ENCODE measurements around the gene ATP12A. TPM values are rescaled to one million over a fixed set of nuclear protein-coding genes. Genes with fewer than 3 reads are reported as not detected.

The ATP12A gene
- total RNA-seq, 1 donor from 2014 or later = not detected

DNA sequence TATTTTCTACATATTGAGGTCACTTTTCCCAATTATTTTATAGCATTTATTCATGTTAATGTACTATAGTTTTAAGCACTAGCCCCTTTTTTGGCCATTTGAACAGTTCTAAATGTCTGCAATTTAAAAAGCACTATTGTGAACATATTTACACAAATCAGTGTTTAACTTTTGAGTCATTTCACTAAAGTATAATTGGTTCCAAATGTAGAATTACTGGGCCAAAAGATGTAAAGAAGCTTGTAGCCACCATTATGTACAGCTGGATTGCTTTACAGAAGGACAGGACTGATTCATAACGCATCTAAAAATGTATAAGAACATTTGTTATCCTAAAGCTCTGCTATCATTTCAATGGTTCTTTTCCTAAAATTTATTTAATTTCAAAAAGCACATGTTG lies 16.6 kb upstream of the ATP12A start:
- H3K4me3 Mint-ChIP-seq = no peak overlapping the region
- no peaks in the 10 kb centered on the region for H4K20me1 ChIP-seq (ENCODE audit: low read depth)
- no peaks in the 10 kb centered on the region for H3K27me3 ChIP-seq
- no peak for DNase-seq (ENCODE audit: low spot score)
- no peaks in the 10 kb centered on the region for H3K79me2 ChIP-seq (ENCODE audit: low read depth)
- no peaks in the 10 kb centered on the region for H3K9me3 ChIP-seq (ENCODE audit: low read depth)
- H3K9ac ChIP-seq = no peak overlapping the region
- H3K9me3 Mint-ChIP-seq = no peaks in the 10 kb centered on the region
- peaks cover 4% of the 10 kb centered on the region for H3K4me1 Mint-ChIP-seq
- H3K27ac Mint-ChIP-seq = no peak overlapping the region
- no peak overlapping the region for H3K4me3 ChIP-seq
- H3K27ac ChIP-seq = no peak overlapping the region
- H3K4me2 ChIP-seq = no peak overlapping the region
- H3K4me1 ChIP-seq = peaks cover 1% of the 10 kb centered on the region
- H3F3A ChIP-seq (ENCODE audit: low read depth) = no peaks in the 10 kb centered on the region
- TF ChIP-seq EZH2phosphoT487 (IDR thresholded peaks at IDR 0.05) (no peak), EZH2 (IDR thresholded peaks at IDR 0.05) (no peak)
- TF ChIP-seq, protein P1, sequence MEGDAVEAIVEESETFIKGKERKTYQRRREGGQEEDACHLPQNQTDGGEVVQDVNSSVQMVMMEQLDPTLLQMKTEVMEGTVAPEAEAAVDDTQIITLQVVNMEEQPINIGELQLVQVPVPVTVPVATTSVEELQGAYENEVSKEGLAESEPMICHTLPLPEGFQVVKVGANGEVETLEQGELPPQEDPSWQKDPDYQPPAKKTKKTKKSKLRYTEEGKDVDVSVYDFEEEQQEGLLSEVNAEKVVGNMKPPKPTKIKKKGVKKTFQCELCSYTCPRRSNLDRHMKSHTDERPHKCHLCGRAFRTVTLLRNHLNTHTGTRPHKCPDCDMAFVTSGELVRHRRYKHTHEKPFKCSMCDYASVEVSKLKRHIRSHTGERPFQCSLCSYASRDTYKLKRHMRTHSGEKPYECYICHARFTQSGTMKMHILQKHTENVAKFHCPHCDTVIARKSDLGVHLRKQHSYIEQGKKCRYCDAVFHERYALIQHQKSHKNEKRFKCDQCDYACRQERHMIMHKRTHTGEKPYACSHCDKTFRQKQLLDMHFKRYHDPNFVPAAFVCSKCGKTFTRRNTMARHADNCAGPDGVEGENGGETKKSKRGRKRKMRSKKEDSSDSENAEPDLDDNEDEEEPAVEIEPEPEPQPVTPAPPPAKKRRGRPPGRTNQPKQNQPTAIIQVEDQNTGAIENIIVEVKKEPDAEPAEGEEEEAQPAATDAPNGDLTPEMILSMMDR (IDR thresholded peaks at IDR 0.05) = no peak
- no peak overlapping the region for H2AFZ ChIP-seq (replicated peaks)
- no peaks in the 10 kb centered on the region for H3K36me3 ChIP-seq
- H3K36me3 Mint-ChIP-seq = no peaks in the 10 kb centered on the region
- H3K27me3 Mint-ChIP-seq (ENCODE audit: insufficient read depth, low read depth) = no peaks in the 10 kb centered on the region

GRCh38 chr13:24664726-24665409 lies 15.3 kb upstream of the ATP12A start:
- no peak for TF ChIP-seq EZH2phosphoT487 (IDR thresholded peaks at IDR 0.05)
- TF ChIP-seq EZH2 (IDR thresholded peaks at IDR 0.05) = no peak
- TF ChIP-seq, protein P1 (IDR thresholded peaks at IDR 0.05) = no peak
- Histone ChIP-seq H3K27me3 (no peaks in the 10 kb centered on the region), H3K36me3 (no peaks in the 10 kb centered on the region), H3K4me3 (no peak overlapping the region), H3K9ac (no peak overlapping the region), H4K20me1 (ENCODE audit: low read depth) (no peaks in the 10 kb centered on the region), H3K79me2 (ENCODE audit: low read depth) (no peaks in the 10 kb centered on the region), H3K4me1 (peaks cover 5% of the 10 kb centered on the region), H3F3A (ENCODE audit: low read depth) (no peaks in the 10 kb centered on the region), H2AFZ (replicated peaks) (no peak overlapping the region), H3K4me2 (no peak overlapping the region), H3K27ac (no peak overlapping the region), H3K9me3 (ENCODE audit: low read depth) (no peaks in the 10 kb centered on the region)
- H3K27me3 Mint-ChIP-seq (ENCODE audit: insufficient read depth, low read depth) = no peaks in the 10 kb centered on the region
- peaks cover 5% of the 10 kb centered on the region for H3K4me1 Mint-ChIP-seq
- DNase-seq (ENCODE audit: low spot score) = no peak
- no peaks in the 10 kb centered on the region for H3K9me3 Mint-ChIP-seq
- no peak overlapping the region for H3K4me3 Mint-ChIP-seq
- no peak overlapping the region for H3K27ac Mint-ChIP-seq
- H3K36me3 Mint-ChIP-seq = no peaks in the 10 kb centered on the region

GRCh38 chr13:24668511-24668910 lies 11.7 kb upstream of the ATP12A start:
- H3K27ac Mint-ChIP-seq = no peak overlapping the region
- H3K27me3 Mint-ChIP-seq (ENCODE audit: insufficient read depth, low read depth) = peaks cover 2% of the 10 kb centered on the region

More at GRCh38 chr13:24668511-24668910, 11.7 kb upstream of the ATP12A start:
- Histone ChIP-seq H3K36me3 (no peaks in the 10 kb centered on the region), H3K4me2 (no peak overlapping the region), H3K9ac (no peak overlapping the region), H4K20me1 (ENCODE audit: low read depth) (no peaks in the 10 kb centered on the region), H3K79me2 (ENCODE audit: low read depth) (no peaks in the 10 kb centered on the region), H2AFZ (replicated peaks) (no peak overlapping the region), H3K4me1 (peaks cover 5% of the 10 kb centered on the region), H3K27me3 (no peaks in the 10 kb centered on the region), H3F3A (ENCODE audit: low read depth) (no peaks in the 10 kb centered on the region), H3K9me3 (ENCODE audit: low read depth) (no peaks in the 10 kb centered on the region), H3K27ac (no peak overlapping the region), H3K4me3 (no peak overlapping the region)
- H3K9me3 Mint-ChIP-seq = no peaks in the 10 kb centered on the region
- TF ChIP-seq EZH2 (IDR thresholded peaks at IDR 0.05) = no peak
- TF ChIP-seq EZH2phosphoT487 (IDR thresholded peaks at IDR 0.05) = no peak
- TF ChIP-seq, protein P1 (IDR thresholded peaks at IDR 0.05) = no peak
- H3K4me3 Mint-ChIP-seq = no peak overlapping the region
- peaks cover 22% of the 10 kb centered on the region for H3K4me1 Mint-ChIP-seq
- DNase-seq (ENCODE audit: low spot score) = no peak
- H3K36me3 Mint-ChIP-seq = no peaks in the 10 kb centered on the region

Measured in neural progenitor cell (in vitro differentiated cells).